Measurements from ENCODE around the gene TXNL4A.

The TXNL4A gene

GRCh38 chr18:79950515-79951341, 37.6 kb downstream of the TXNL4A start:
- peak overlapping the region; percentile 51; the same call in 1 of the 2 replicates for H3K27ac ChIP-seq (ENCODE audit: low read depth, low read length)
- H3K9ac ChIP-seq (ENCODE audit: low read length) = peak overlapping the region; percentile 76
- peak overlapping the region; percentile 83 for H3K4me3 ChIP-seq (ENCODE audit: insufficient read depth, low read length, poor library complexity, severe bottlenecking)
- H3K27me3 ChIP-seq (ENCODE audit: low read length) = no peaks in the 10 kb centered on the region
- no peaks in the 10 kb centered on the region for H4K20me1 ChIP-seq (ENCODE audit: low read depth, low read length)
- H3K36me3 ChIP-seq (ENCODE audit: low read length) = no peaks in the 10 kb centered on the region
- H3K79me2 ChIP-seq (ENCODE audit: insufficient read depth, low read length) = peaks cover 8% of the 10 kb centered on the region; the same call in 1 of the 2 replicates
- TF ChIP-seq EZH2phosphoT487 (conservative IDR thresholded peaks at IDR 0.05; ENCODE audit: low read length) = no peak
- no peak for TF ChIP-seq CTCF (IDR thresholded peaks at IDR 0.05; ENCODE audit: insufficient read depth, low read length, poor library complexity, severe bottlenecking)
- no peaks in the 10 kb centered on the region for H3K9me2 ChIP-seq (replicated peaks; ENCODE audit: insufficient read depth, low read length)
- no peaks in the 10 kb centered on the region for H3K9me3 ChIP-seq (ENCODE audit: insufficient read depth, low read length)
- H3F3A ChIP-seq (ENCODE audit: insufficient read depth) = 0 out of 2 replicates have a peak, but pooled peaks cover 7% of the 10 kb centered on the region
- peak overlapping the region; percentile 73 for H2AFZ ChIP-seq (ENCODE audit: low read depth, low read length, severe bottlenecking)
- peak overlapping the region; percentile 56 for H3K4me2 ChIP-seq (ENCODE audit: low read depth, low read length, poor library complexity, severe bottlenecking)

GRCh38 chr18:79949697-79950487, 38.5 kb downstream of the TXNL4A start:
- Histone ChIP-seq H3K79me2 (ENCODE audit: insufficient read depth, low read length) (peaks cover 10% of the 10 kb centered on the region; the same call in 1 of the 2 replicates), H3K36me3 (ENCODE audit: low read length) (no peaks in the 10 kb centered on the region), H3K9me3 (ENCODE audit: insufficient read depth, low read length) (no peaks in the 10 kb centered on the region), H3K4me2 (ENCODE audit: low read depth, low read length, poor library complexity, severe bottlenecking) (peak overlapping the region; percentile 56), H3K27ac (ENCODE audit: low read depth, low read length) (peak overlapping the region; percentile 51), H3K4me3 (ENCODE audit: insufficient read depth, low read length, poor library complexity, severe bottlenecking) (peak overlapping the region; percentile 83), H3K9me2 (replicated peaks; ENCODE audit: insufficient read depth, low read length) (no peaks in the 10 kb centered on the region), H3F3A (ENCODE audit: insufficient read depth) (0 out of 2 replicates have a peak, but pooled peaks cover 7% of the 10 kb centered on the region), H4K20me1 (ENCODE audit: low read depth, low read length) (no peaks in the 10 kb centered on the region), H3K9ac (ENCODE audit: low read length) (peak overlapping the region; percentile 76), H3K27me3 (ENCODE audit: low read length) (no peaks in the 10 kb centered on the region), H2AFZ (ENCODE audit: low read depth, low read length, severe bottlenecking) (no peak overlapping the region)
- no peak for TF ChIP-seq EZH2phosphoT487 (conservative IDR thresholded peaks at IDR 0.05; ENCODE audit: low read length)
- no peak for TF ChIP-seq CTCF (IDR thresholded peaks at IDR 0.05; ENCODE audit: insufficient read depth, low read length, poor library complexity, severe bottlenecking)

- Histone ChIP-seq H3F3A (ENCODE audit: insufficient read depth) (0 out of 2 replicates have a peak, but pooled peaks cover 7% of the 10 kb centered on the region), H3K9me3 (ENCODE audit: insufficient read depth, low read length) (no peaks in the 10 kb centered on the region), H4K20me1 (ENCODE audit: low read depth, low read length) (no peaks in the 10 kb centered on the region), H3K79me2 (ENCODE audit: insufficient read depth, low read length) (peaks cover 10% of the 10 kb centered on the region; the same call in 1 of the 2 replicates), H3K4me2 (ENCODE audit: low read depth, low read length, poor library complexity, severe bottlenecking) (no peak overlapping the region), H3K27ac (ENCODE audit: low read depth, low read length) (no peak overlapping the region), H3K36me3 (ENCODE audit: low read length) (no peaks in the 10 kb centered on the region), H3K9me2 (replicated peaks; ENCODE audit: insufficient read depth, low read length) (no peaks in the 10 kb centered on the region), H3K4me3 (ENCODE audit: insufficient read depth, low read length, poor library complexity, severe bottlenecking) (no peak overlapping the region), H2AFZ (ENCODE audit: low read depth, low read length, severe bottlenecking) (no peak overlapping the region), H3K27me3 (ENCODE audit: low read length) (no peaks in the 10 kb centered on the region), H3K9ac (ENCODE audit: low read length) (no peak overlapping the region)
- TF ChIP-seq CTCF (IDR thresholded peaks at IDR 0.05; ENCODE audit: insufficient read depth, low read length, poor library complexity, severe bottlenecking) = no peak
These were observed 39.5 kb downstream of the TXNL4A start for GRCh38 chr18:79948719-79949411.

All from SU-DHL-6 (cell line).